OCI-LY7 (cell line): ENCODE data around the gene IL20RA. TPM values are rescaled to one million over a fixed set of nuclear protein-coding genes. Genes with fewer than 3 reads are reported as not detected.

Source experiments
- BruUV-seq: library from RNA; stranded (reverse); fragments of 400-500 nt; replicated peaks from 2 replicates; lab custom pipeline; 2021; lab: Mats Ljungman, UMichigan
- CTCF ChIA-PET: fragments of 300-600 bp; sonication (Branson Sonifier 250); formaldehyde crosslinking; loops from one replicate; lab custom pipeline; 2022; ENCODE audit warnings: antibody characterized with exemption; ENCODE audit not compliant: unreplicated experiment; lab: Charles Lee
- POLR2A ChIA-PET: fragments of 300-600 bp; sonication (Branson Sonifier 250); formaldehyde crosslinking; loops from one replicate; lab custom pipeline; 2022; ENCODE audit warnings: antibody characterized with exemption; lab: Charles Lee
- DNase-seq: peaks from one replicate; pipeline ENCODE4 v3.0.0-alpha.2; 2015; ENCODE audit warnings: low spot score
- H2AFZ ChIP-seq: fragments of 200-600 bp; sonication (generic), shearing (Covaris generic); 2 replicates; pipeline ENCODE4 v1.6.1; 2014; ENCODE audit warnings: mild to moderate bottlenecking, antibody characterized with exemption, low read length, moderate library complexity
- H3K27ac ChIP-seq: fragments of 200-600 bp; sonication (generic); 2 replicates; pipeline ENCODE4 v1.5.1; 2014; ENCODE audit warnings: mixed run types, low read depth, mild to moderate bottlenecking, moderate library complexity, low read length, inconsistent platforms; ENCODE audit not compliant: poor library complexity, severe bottlenecking
- H3K36me3 ChIP-seq: fragments of 200-600 bp; sonication (generic); 2 replicates; pipeline ENCODE4 v1.6.1; 2014; ENCODE audit warnings: mild to moderate bottlenecking, antibody characterized with exemption, low read length, moderate library complexity, mixed read lengths; ENCODE audit not compliant: insufficient read depth
- H3K4me1 ChIP-seq: fragments of 200-600 bp; sonication (generic); 2 replicates; pipeline ENCODE4 v1.5.1; 2014; ENCODE audit warnings: mild to moderate bottlenecking, low read length; ENCODE audit not compliant: insufficient read depth, poor library complexity, severe bottlenecking
- H3K4me2 ChIP-seq: fragments of 200-600 bp; sonication (generic); 2 replicates; pipeline ENCODE4 v1.6.1; 2014; ENCODE audit warnings: mild to moderate bottlenecking, low read length
- H3K4me3 ChIP-seq: fragments of 200-600 bp; sonication (generic); 2 replicates; pipeline ENCODE4 v1.5.1; 2014; ENCODE audit warnings: mild to moderate bottlenecking, low read depth, low read length; ENCODE audit not compliant: poor library complexity, severe bottlenecking
- H3K79me2 ChIP-seq: fragments of 200-600 bp; sonication (generic); 2 replicates; pipeline ENCODE4 v1.6.1; 2016; ENCODE audit warnings: low read depth, mild to moderate bottlenecking, low read length, moderate library complexity, mixed read lengths; ENCODE audit not compliant: insufficient read depth
- H3K9me2 ChIP-seq: fragments of 200-600 bp; sonication (generic); 2 replicates; pipeline ENCODE4 v1.6.1; 2016; ENCODE audit warnings: mild to moderate bottlenecking, low read length, mixed read lengths; ENCODE audit not compliant: insufficient read depth
- H3K9me3 ChIP-seq: fragments of 200-600 bp; sonication (generic); 2 replicates; pipeline ENCODE4 v1.6.1; 2014; ENCODE audit warnings: mild to moderate bottlenecking, mixed run types, low read length, mixed read lengths
- H4K20me1 ChIP-seq: fragments of 200-600 bp; sonication (generic); 2 replicates; pipeline ENCODE4 v1.6.1; 2014; ENCODE audit warnings: mild to moderate bottlenecking, antibody characterized with exemption, low read length, moderate library complexity, mixed read lengths; ENCODE audit not compliant: insufficient read depth
- CTCF ChIP-seq: fragments of 200-600 bp; sonication (generic); conservative IDR thresholded peaks from 2 replicates; pipeline ENCODE4 v1.5.1; 2014; ENCODE audit warnings: mild to moderate bottlenecking, antibody characterized with exemption, low read length, moderate library complexity, mixed read lengths
- EZH2phosphoT487 ChIP-seq: fragments of 200-600 bp; sonication (generic); IDR thresholded peaks from 2 replicates; pipeline ENCODE4 v1.6.1; 2018; ENCODE audit warnings: low read depth, borderline replicate concordance, mild to moderate bottlenecking, mixed run types, antibody characterized with exemption, low read length, moderate library complexity, mixed read lengths
- intact Hi-C: fragments of 100-400 bp; cut with micrococcal nuclease; formaldehyde crosslinking; loops from one replicate; pipeline ENCODE4 v1.10.0; 2022; ENCODE audit not compliant: unreplicated experiment
- total RNA-seq, 2 experiments: library from RNA; depleted of rRNA in 1 of 2; stranded (reverse); fragments of >200 nt in 1 of 2; shearing (Covaris generic) in 1 of 2; gene quantifications; 2 replicates each; pipeline ENCODE4 v1.2.3, GENCODE V29; 2014 to 2022

Gene IL20RA
- total RNA-seq, 2 experiments from 2014 or later, result not detected

GRCh38 chr6:137056121-137056880 is 11.5 kb upstream of the IL20RA start:
- Histone ChIP-seq H3K79me2 (no peaks in the 10 kb centered on the region), H3K4me3 (no peak overlapping the region), H3K4me1 (no peaks in the 10 kb centered on the region), H3K4me2 (no peak overlapping the region), H4K20me1 (no peaks in the 10 kb centered on the region), H2AFZ (no peak overlapping the region), H3K9me3 (no peaks in the 10 kb centered on the region), H3K27ac (no peak overlapping the region), H3K9me2 (no peaks in the 10 kb centered on the region), H3K36me3 (no peaks in the 10 kb centered on the region)
- TF ChIP-seq CTCF (no peak), EZH2phosphoT487 (no peak)
- intact Hi-C loops, result no loop called here
- DNase-seq, result no peak
- POLR2A ChIA-PET, result interaction anchor here (0.7 to 0.8 kb wide), 2 partner anchors 17 to 188 kb away, joined by 3 read pairs; no protein-coding TSS in a partner anchor
- CTCF ChIA-PET, result no interaction called here
- BruUV-seq, result no TSS peak

- Histone ChIP-seq H3K27ac (no peak overlapping the region), H3K4me2 (no peak overlapping the region), H3K4me1 (no peaks in the 10 kb centered on the region), H2AFZ (no peak overlapping the region), H3K9me3 (no peaks in the 10 kb centered on the region), H3K36me3 (no peaks in the 10 kb centered on the region), H3K9me2 (no peaks in the 10 kb centered on the region), H4K20me1 (no peaks in the 10 kb centered on the region), H3K4me3 (no peak overlapping the region), H3K79me2 (no peaks in the 10 kb centered on the region)
- TF ChIP-seq CTCF (no peak), EZH2phosphoT487 (no peak)
- CTCF ChIA-PET, result no interaction called here
- no TSS peak for BruUV-seq
- no peak for DNase-seq
- POLR2A ChIA-PET, result interaction anchor here (0.6 kb wide), 3 partner anchors 39 to 707 kb away, joined by 3 read pairs; no protein-coding TSS in a partner anchor
- intact Hi-C loops, result no loop called here
Observed at GRCh38 chr6:137051790-137052472, 7.2 kb upstream of the IL20RA start.
